Astrocyte (in vitro differentiated cells and primary cell): ENCODE results near the gene WSCD2. TPM values are rescaled to one million over a fixed set of nuclear protein-coding genes. Genes with fewer than 3 reads are reported as not detected.

ENCODE experiments used
- DNase-seq: peaks from one replicate; pipeline ENCODE4 v3.0.0-alpha.2; 2010; ENCODE audit warnings: low read depth
- FAIRE-seq: peaks from 2 replicates; lab custom pipeline; 2011; peaks lifted over from hg19 to GRCh38; lab: Jason Lieb, UNC
- H2AFZ ChIP-seq: 2 replicates; pipeline ENCODE4 v1.6.0; 2012; ENCODE audit warnings: low read depth, low read length, inconsistent platforms
- H3K27ac ChIP-seq: 2 replicates; pipeline ENCODE4 v1.5.1; 2011; ENCODE audit warnings: low read depth, low read length, inconsistent platforms
- H3K27me3 ChIP-seq: 2 replicates; pipeline ENCODE4 v1.6.0; 2011; ENCODE audit warnings: low read length, inconsistent platforms; ENCODE audit not compliant: insufficient read depth
- H3K36me3 ChIP-seq: 2 replicates; pipeline ENCODE4 v1.5.1; 2011; ENCODE audit warnings: low read length, inconsistent platforms; ENCODE audit not compliant: insufficient read depth
- H3K4me1 ChIP-seq: 2 replicates; pipeline ENCODE4 v1.5.1; 2011; ENCODE audit warnings: low read length, inconsistent platforms; ENCODE audit not compliant: insufficient read depth
- H3K4me2 ChIP-seq: 2 replicates; pipeline ENCODE4 v1.6.0; 2012; ENCODE audit warnings: low read length, inconsistent platforms
- H3K4me3 ChIP-seq: 2 replicates; pipeline ENCODE4 v1.5.1; 2011; ENCODE audit warnings: low read depth, mild to moderate bottlenecking, low read length, inconsistent platforms; ENCODE audit not compliant: insufficient read depth
- H3K79me2 ChIP-seq: 2 replicates; pipeline ENCODE4 v1.6.0; 2012; ENCODE audit warnings: mild to moderate bottlenecking, low read length, inconsistent platforms; ENCODE audit not compliant: insufficient read depth
- H3K9ac ChIP-seq: 2 replicates; pipeline ENCODE4 v1.6.0; 2012; ENCODE audit warnings: mild to moderate bottlenecking, low read length, inconsistent platforms
- H3K9me3 ChIP-seq: 2 replicates; pipeline ENCODE4 v1.5.1; 2012; ENCODE audit warnings: low read depth, mild to moderate bottlenecking, low read length, inconsistent platforms; ENCODE audit not compliant: insufficient read depth
- H4K20me1 ChIP-seq: 2 replicates; pipeline ENCODE4 v1.6.0; 2012; ENCODE audit warnings: low read length, inconsistent platforms; ENCODE audit not compliant: insufficient read depth
- H3K27ac Mint-ChIP-seq: one replicate; pipeline ENCODE4 v1.8.0; 2021; ENCODE audit warnings: mild to moderate bottlenecking, mixed read lengths; ENCODE audit not compliant: unreplicated experiment
- H3K27me3 Mint-ChIP-seq: one replicate; pipeline ENCODE4 v1.8.0; 2021; ENCODE audit warnings: low read depth, mixed read lengths; ENCODE audit not compliant: unreplicated experiment
- H3K36me3 Mint-ChIP-seq: one replicate; pipeline ENCODE4 v1.8.0; 2021; ENCODE audit warnings: low read depth, mixed read lengths; ENCODE audit not compliant: unreplicated experiment
- H3K4me1 Mint-ChIP-seq: one replicate; pipeline ENCODE4 v1.8.0; 2021; ENCODE audit warnings: low read depth, mixed read lengths; ENCODE audit not compliant: unreplicated experiment
- H3K4me3 Mint-ChIP-seq: one replicate; pipeline ENCODE4 v1.8.0; 2021; ENCODE audit warnings: mild to moderate bottlenecking, moderate library complexity, mixed read lengths; ENCODE audit not compliant: unreplicated experiment
- H3K9me3 Mint-ChIP-seq: one replicate; pipeline ENCODE4 v1.8.0; 2021; ENCODE audit warnings: mild to moderate bottlenecking, mixed read lengths; ENCODE audit not compliant: unreplicated experiment
- CTCF ChIP-seq: IDR thresholded peaks from 2 replicates; pipeline ENCODE4 v1.5.1; 2011; ENCODE audit warnings: low read depth, mild to moderate bottlenecking, inconsistent platforms, low read length, moderate library complexity; ENCODE audit not compliant: insufficient read depth
- EZH2 ChIP-seq: IDR thresholded peaks from 2 replicates; pipeline ENCODE4 v1.6.1; 2012; ENCODE audit warnings: mild to moderate bottlenecking, low read length, inconsistent platforms; ENCODE audit not compliant: insufficient read depth
- total RNA-seq: library from RNA; stranded (reverse); gene quantifications from 2 replicates; pipeline ENCODE4 v1.2.1, GENCODE V29; 2021

WSCD2 gene
- total RNA-seq, 1 donor from 2014 or later = 0.11 TPM

DNA sequence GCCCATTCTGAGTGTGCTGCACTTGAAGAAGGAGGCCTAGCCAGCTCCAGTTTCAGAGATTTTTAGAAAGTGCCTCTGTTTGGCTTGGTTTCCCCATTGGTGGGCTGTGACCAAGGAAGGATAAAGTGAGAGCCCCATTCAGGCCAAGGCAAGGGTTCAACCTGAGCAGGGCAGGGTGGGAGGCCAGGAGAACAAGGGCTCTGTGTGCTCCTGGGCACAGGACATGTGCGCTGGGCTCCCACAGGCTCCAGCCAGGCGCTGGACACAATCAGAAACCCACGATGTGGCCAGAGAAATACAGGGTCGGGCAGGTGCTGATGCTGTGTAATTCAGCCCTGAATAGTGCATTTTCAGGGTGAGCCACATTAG lies 23.1 kb downstream of the WSCD2 start:
- H3K4me3 Mint-ChIP-seq = no peak overlapping the region
- Histone ChIP-seq H3K4me2 (no peak overlapping the region), H3K9me3 (no peaks in the 10 kb centered on the region), H3K9ac (no peak overlapping the region), H3K4me3 (no peak overlapping the region), H3K27ac (no peak overlapping the region), H3K79me2 (no peaks in the 10 kb centered on the region), H3K36me3 (no peaks in the 10 kb centered on the region), H4K20me1 (no peaks in the 10 kb centered on the region), H3K4me1 (no peaks in the 10 kb centered on the region), H3K27me3 (no peaks in the 10 kb centered on the region), H2AFZ (no peak overlapping the region)
- FAIRE-seq (no peak), DNase-seq (no peak)
- no peaks in the 10 kb centered on the region for H3K4me1 Mint-ChIP-seq
- no peak overlapping the region for H3K27ac Mint-ChIP-seq
- H3K36me3 Mint-ChIP-seq = no peaks in the 10 kb centered on the region
- H3K9me3 Mint-ChIP-seq = no peaks in the 10 kb centered on the region
- TF ChIP-seq CTCF (no peak), EZH2 (no peak)
- peaks cover 40% of the 10 kb centered on the region for H3K27me3 Mint-ChIP-seq

GRCh38 chr12:108156717-108157116 lies 27.6 kb downstream of the WSCD2 start:
- FAIRE-seq (no peak), DNase-seq (no peak)
- Mint-ChIP-seq H3K36me3 (no peaks in the 10 kb centered on the region), H3K27ac (peak overlapping the region; percentile 6), H3K9me3 (no peaks in the 10 kb centered on the region), H3K27me3 (peaks cover 33% of the 10 kb centered on the region), H3K4me1 (no peaks in the 10 kb centered on the region), H3K4me3 (no peak overlapping the region)
- Histone ChIP-seq H3K36me3 (no peaks in the 10 kb centered on the region), H3K4me1 (no peaks in the 10 kb centered on the region), H3K9ac (no peak overlapping the region), H3K9me3 (no peaks in the 10 kb centered on the region), H3K4me2 (no peak overlapping the region), H3K27me3 (no peaks in the 10 kb centered on the region), H3K4me3 (no peak overlapping the region), H3K27ac (no peak overlapping the region), H2AFZ (no peak overlapping the region), H4K20me1 (no peaks in the 10 kb centered on the region), H3K79me2 (no peaks in the 10 kb centered on the region)
- TF ChIP-seq CTCF (no peak), EZH2 (no peak)

- no peaks in the 10 kb centered on the region for H3K4me1 Mint-ChIP-seq
- H3K36me3 ChIP-seq = no peaks in the 10 kb centered on the region
- H3K9ac ChIP-seq = no peak overlapping the region
- H3K4me2 ChIP-seq = no peak overlapping the region
- H3K27me3 ChIP-seq = no peaks in the 10 kb centered on the region
- TF ChIP-seq CTCF = no peak
- TF ChIP-seq EZH2 = no peak
- no peaks in the 10 kb centered on the region for H3K79me2 ChIP-seq
- no peaks in the 10 kb centered on the region for H4K20me1 ChIP-seq
- no peaks in the 10 kb centered on the region for H3K36me3 Mint-ChIP-seq
- H3K9me3 Mint-ChIP-seq = no peaks in the 10 kb centered on the region
- no peak overlapping the region for H3K27ac Mint-ChIP-seq
- H2AFZ ChIP-seq = no peak overlapping the region
- DNase-seq (no peak), FAIRE-seq (no peak)
- H3K4me3 ChIP-seq = no peak overlapping the region
- peaks cover 29% of the 10 kb centered on the region for H3K27me3 Mint-ChIP-seq
- no peaks in the 10 kb centered on the region for H3K9me3 ChIP-seq
- H3K4me3 Mint-ChIP-seq = no peak overlapping the region
- no peaks in the 10 kb centered on the region for H3K4me1 ChIP-seq
- no peak overlapping the region for H3K27ac ChIP-seq
Measured at GRCh38 chr12:108157870-108158459, 28.9 kb downstream of the WSCD2 start.
